AG08395 (cell line): ENCODE data around the gene ST6GALNAC4.

ENCODE experiments used
- DNase-seq: peaks from one replicate; pipeline ENCODE4 v3.0.0; 2012; ENCODE audit warnings: mixed read lengths, low spot score

The ST6GALNAC4 gene

DNA sequence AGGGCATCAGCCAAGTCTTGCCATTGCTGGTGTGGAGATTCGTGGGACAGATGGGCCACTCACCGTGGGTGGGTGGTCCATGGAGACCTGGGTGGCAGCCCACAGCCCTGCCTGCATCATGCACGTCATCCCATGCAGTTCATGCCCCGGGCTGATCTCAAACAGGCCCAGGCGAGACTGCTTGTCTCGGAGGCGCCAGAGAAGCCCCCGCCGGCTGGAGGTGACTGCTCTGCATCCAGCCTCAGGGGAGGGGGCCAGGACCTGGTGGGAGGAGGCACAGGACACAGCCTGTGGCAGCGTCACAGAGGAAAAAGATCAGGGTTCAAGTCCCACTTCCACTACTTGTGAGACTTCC is 12.8 kb upstream of the ST6GALNAC4 start:
- no peak for DNase-seq

DNA sequence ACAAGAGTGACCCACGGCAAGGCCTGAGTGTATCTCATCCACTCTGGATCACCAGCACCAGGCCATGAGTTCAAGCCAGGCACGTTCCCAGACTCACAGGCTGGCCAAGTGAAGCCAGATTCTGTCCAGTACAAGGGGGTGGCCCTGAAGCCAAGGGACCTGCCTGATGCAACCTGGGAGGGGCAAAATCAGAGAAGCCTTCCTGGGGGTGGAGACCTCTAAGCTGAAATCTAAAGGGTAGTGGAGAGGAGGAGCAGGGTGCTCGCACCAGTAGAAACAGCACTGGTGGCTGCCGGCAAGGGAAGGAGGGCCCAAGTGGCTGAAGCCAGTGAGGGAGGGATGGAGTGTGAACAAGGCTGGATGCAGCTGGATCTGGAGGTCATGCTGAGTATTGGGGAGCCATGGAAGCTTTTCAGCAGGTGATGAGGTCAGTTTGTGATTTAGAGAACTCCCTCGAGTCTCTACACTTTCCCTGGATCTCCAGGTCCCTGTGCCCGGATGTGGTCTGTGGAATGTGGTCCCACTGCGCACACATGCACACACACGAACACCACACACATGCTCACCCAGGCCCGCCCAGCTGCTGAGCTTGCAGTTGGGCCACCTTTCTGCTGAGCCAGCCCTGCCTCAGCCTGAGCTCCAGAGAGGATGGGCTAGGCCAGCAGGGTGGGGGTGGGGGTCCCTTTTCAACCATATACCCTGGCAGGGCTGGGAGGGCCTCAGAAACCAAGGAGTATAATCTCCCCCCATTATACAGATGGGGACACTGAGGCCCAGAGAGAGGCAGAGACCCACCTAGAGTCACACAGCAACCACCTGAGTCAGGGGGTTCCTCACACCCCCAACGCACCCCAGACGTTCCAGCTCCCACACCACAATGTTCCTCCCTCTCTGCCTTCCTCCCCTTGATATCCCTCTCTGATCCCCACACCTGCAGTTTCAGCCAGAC is 12.1 kb upstream of the ST6GALNAC4 start:
- no peak for DNase-seq

- no peak for DNase-seq
Observed at GRCh38 chr9:127927988-127928675, 11.3 kb upstream of the ST6GALNAC4 start.

- no peak for DNase-seq
Observed at GRCh38 chr9:127927201-127927987, 10.6 kb upstream of the ST6GALNAC4 start.

DNA sequence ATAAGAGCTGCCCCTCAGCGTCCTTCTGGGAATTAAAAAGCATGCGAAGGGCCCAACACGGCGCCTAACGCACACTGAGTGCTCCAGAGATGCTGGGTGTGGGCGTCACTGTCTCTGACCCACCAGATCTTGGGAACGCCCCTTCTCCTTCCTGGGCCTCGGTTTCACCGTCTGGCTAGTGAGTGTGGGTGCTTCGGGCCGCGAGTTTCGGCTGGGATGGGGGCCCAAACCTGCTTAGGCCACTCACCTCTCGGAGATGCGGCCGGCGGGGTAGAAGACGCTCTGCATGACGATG is 10.0 kb upstream of the ST6GALNAC4 start:
- no peak for DNase-seq

DNA sequence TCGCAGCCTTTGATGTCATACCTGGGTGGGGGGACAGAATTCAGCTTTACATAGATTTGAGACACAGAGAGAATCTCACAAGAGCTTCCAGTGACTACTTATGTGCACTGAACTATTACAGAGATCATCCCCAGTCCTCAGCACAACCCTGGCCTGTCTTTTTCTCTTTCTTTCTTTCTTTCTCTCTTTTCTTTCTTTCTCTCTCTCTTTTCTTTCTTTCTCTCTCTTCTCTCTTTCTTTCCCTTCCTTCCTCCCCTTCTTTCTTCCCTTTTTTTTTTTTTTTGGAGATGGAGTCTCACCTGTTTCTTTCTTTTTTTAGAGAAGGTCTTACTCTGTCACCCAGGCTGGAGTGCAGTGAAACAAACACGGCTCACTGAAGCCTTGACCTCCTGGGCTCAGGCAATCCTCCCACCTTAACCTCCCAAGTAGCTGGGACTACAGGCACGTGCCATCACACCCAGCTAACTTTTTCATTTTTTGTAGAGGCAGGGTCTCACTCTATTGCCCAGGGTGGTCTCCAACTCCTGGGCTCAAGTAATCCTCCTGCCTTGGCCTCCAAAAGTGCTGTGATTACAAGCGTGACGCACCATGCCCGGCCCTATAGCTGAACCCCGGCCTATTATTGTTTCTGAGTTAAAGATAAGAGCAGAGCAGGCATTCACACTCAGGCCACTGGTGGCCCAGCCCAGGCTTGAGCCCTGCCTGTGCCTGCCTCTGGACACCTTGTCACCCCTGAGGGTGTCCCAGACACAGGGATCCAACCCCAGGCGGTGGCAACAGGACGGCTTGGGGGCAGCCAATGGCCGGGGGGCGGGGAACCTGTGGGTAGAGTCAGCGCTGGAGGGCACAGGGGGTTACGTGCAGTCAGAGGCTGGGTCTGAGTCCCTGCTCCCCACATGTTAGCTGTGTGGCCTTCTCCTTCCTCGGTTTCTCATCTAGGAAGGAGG is 9.4 kb upstream of the ST6GALNAC4 start:
- DNase-seq, result no peak

- no peak for DNase-seq
Observed at GRCh38 chr9:127924736-127925444, 8.0 kb upstream of the ST6GALNAC4 start.

GRCh38 chr9:127923771-127924170 is 6.9 kb upstream of the ST6GALNAC4 start:
- peak; percentile 94 for DNase-seq

GRCh38 chr9:127923046-127923445 is 6.2 kb upstream of the ST6GALNAC4 start:
- DNase-seq, result no peak

DNA sequence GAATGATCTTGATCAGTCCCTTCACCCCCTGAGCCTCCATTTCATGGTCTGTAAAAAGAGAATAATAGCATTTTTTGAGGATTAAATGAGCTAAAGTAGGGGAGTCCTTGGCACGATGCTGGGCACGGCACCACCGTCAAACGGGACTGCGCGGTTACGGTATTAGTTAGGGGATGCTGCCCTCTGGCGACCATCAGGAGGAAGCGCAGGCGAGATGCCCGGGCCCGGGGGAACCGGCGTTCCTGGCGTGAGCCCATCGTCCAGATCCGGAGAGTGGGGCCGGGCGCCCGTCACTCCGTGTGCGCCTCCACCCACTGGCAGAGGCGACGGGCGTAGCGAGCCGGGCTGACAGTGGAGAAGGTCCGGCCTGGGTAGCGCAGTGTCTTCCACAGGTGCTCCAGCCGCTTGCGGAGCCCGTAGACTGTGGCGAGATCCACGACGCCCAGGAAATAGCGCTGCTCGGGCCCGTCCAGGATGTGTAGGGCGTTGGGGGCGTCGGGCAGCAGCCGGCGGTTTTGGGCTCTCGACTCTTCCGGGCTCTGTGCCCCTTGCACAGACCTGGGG is 4.8 kb upstream of the ST6GALNAC4 start:
- peak; percentile 81 for DNase-seq

- DNase-seq, result no peak
Observed at GRCh38 chr9:127920794-127921193, 4.0 kb upstream of the ST6GALNAC4 start.

DNA sequence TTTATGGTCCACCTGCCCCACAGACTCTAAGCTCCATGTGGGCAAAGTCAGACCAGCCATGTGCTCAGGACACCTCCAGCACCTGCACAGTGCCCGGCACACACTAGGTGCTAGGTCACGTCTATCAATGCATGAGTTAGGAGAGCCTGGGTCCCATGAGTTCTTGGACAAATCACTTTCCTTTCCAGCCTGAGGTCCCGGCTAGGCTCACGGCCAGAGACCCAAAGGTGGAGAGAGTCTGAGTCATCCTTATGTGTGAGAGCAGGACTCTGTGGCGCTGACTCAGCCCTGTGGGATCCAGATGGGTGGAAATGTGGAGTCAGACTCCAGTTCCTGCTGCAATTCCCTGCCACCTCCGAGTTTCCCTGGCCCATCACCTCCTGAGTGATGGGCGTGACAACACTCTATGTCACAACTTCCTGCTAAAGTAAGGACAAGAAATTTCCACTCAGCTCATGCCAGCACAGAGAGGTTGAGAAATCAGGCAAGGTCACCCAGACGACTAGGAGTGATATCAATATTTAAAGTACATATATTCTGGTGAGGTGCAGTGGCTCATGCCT is 2.5 kb upstream of the ST6GALNAC4 start:
- DNase-seq, result peak; percentile 94

DNA sequence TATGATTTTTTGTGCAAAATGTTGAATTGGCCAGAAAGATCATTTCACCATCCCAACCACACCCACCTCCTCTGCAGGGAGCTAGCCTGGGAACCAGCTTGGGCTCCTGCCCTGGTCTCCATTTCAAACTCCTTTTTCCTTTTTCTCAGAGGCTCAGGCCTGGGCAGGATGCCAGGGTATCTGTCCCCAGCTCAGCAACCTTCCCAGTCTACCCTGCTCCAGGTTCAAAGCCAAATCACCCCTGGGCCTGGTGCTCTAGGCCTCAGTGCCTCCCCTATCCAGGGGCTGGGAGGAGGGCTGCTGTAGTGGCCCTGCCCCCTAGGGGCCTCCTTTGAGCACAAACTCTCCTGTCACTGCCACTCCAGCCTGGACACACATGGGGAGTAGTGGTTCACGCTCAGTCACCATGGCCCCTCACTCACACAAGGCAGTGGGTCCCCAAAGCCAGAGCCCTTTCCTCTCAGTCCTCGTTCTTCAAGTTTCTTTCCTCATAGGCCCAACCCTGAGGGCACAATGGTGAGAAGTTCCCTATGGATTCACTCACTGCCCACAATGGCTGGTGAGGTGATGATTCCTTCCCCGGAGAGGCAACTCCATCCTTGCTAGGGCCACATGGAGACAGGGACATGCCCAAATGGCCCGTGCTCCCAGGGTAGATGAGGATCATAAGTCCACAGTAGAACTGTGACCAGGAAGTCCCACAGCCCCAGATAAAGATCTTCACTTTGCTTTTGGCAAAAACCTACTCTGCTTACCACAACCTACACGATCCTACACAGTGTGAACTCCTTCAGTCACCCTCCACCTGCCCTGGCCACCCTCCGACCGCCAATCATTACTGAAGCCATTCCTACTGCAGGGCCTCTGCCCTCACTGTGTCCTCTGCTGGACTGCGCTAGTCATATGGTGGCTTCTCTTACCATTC is 1.6 kb upstream of the ST6GALNAC4 start:
- no peak for DNase-seq

DNA sequence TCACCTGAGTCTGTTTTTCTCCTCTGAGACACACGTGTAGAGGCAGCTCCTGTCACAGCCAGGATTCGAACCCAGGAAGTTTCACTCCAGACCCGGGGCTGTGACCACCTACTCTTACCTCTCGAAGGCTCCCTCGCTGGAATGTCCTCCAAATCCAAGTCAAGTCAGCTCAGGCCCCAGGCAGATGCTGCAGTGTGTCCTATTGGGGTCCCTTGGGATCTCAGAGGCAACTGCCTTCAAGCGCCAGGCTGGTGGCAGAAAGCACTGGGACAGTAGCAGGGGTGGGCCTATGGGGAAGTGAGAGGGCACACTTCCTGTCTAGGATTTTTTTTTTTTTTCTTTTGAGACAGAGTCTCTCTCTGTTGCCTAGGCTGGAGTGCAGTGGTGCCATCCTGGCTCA is 762 bp upstream of the ST6GALNAC4 start:
- DNase-seq, result no peak

DNA sequence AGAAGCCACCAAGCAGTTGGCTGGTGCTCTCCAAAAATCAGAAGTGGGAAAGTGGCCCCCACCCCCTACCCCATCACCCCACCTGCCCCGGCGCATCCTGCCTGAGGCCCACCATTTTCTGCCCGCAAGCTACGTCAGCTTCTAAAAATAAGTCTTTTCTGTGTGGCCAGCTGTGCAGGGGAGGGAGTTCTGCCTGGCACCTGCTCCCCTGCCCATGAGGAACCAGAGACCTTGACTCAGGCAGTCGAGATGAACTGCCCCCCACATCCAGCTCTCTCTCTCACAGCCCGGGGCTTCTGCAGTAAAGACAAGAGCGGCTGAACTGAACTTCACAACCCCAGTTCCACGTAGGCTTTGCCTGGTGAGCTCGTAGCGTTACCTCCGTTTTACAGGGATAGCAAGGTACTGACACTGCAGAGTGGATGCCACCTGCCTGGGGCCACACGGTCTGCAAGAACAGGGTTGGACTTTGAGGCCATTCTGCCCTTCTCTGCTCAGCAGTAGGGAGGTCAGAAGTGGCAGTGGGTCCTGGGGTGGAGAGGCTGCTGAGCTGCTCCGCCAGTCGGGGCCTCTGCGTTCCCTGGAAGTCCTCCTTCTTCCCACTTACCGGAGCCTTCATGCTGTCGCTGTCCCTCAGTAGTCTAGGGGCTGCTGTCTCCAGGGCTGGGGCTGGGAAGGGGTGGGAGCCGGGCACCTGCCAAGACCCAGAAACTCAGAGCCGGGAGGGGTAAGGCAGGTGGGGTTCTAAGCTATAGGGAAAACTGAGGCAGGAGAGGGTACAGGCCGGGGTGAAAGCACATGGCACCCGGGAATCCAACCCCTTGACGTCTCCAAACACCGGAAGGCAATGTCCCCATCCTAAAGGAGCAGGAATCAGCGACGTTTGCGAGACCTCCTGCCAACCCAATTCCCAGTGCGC is 781 bp downstream of the ST6GALNAC4 start:
- no peak for DNase-seq

- DNase-seq, result no peak
Observed at GRCh38 chr9:127915325-127915752, 1.5 kb downstream of the ST6GALNAC4 start.

DNA sequence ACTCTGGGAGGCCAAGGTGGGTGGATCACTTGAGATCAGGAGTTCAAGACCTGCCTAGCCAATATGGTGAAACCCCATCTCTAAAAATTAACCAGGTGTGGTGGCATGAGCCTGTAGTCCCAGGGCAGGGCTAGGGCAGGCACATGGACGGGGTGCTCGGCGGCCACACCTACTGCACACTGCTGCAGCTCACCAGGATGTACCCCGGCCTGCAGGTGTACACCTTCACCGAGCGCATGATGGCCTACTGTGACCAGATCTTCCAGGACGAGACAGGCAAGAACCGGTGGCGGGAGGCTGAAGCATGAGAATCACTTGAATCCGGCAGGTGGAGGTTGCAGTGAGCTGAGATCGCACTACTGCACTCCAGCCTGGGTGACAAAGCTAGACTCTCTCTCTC is 3.2 kb downstream of the ST6GALNAC4 start:
- no peak for DNase-seq

- no peak for DNase-seq
Observed at GRCh38 chr9:127912882-127913281, 4.0 kb downstream of the ST6GALNAC4 start.
